Bronchial epithelial cell (primary cell): Measurements from ENCODE around the gene PRR7. TPM values are rescaled to one million over a fixed set of nuclear protein-coding genes. Genes with fewer than 3 reads are reported as not detected.

Source experiments
- DNase-seq: peaks from one replicate; pipeline ENCODE4 v3.0.0-alpha.2; 2010; ENCODE audit warnings: low read depth
- FAIRE-seq: peaks from 2 replicates; lab custom pipeline; 2011; peaks lifted over from hg19 to GRCh38; lab: Jason Lieb, UNC
- H3K27me3 ChIP-seq: 2 replicates; pipeline ENCODE4 v1.5.1; 2011; ENCODE audit warnings: low read length; ENCODE audit not compliant: control insufficient read depth, insufficient read depth
- H3K36me3 ChIP-seq: 2 replicates; pipeline ENCODE4 v1.5.1; 2011; ENCODE audit warnings: low read length; ENCODE audit not compliant: control insufficient read depth, insufficient read depth
- H3K4me3 ChIP-seq: 2 replicates; pipeline ENCODE4 v1.5.1; 2011; ENCODE audit warnings: mild to moderate bottlenecking, low read depth, low read length, control low read depth
- CTCF ChIP-seq: IDR thresholded peaks from 2 replicates; pipeline ENCODE4 v1.5.1; 2011; ENCODE audit warnings: mild to moderate bottlenecking, moderate library complexity, low read length, control low read depth, inconsistent platforms; ENCODE audit not compliant: insufficient read depth, severe bottlenecking
- total RNA-seq: library from RNA; depleted of rRNA; stranded (reverse); fragments of >200 nt; gene quantifications from 2 replicates; pipeline ENCODE4 v1.2.1, GENCODE V29; 2014

The PRR7 gene
- total RNA-seq, 1 donor from 2014 or later, result 5.0 TPM

GRCh38 chr5:177430972-177431316 lies 15.7 kb upstream of the PRR7 start:
- no peak overlapping the region for H3K4me3 ChIP-seq
- DNase-seq, result no peak
- H3K27me3 ChIP-seq, result no peaks in the 10 kb centered on the region
- FAIRE-seq, result no peak
- no peak for TF ChIP-seq CTCF
- peaks cover 26% of the 10 kb centered on the region for H3K36me3 ChIP-seq

- FAIRE-seq (no peak), DNase-seq (no peak)
- peaks cover 26% of the 10 kb centered on the region for H3K36me3 ChIP-seq
- H3K27me3 ChIP-seq, result no peaks in the 10 kb centered on the region
- TF ChIP-seq CTCF, result no peak
- no peak overlapping the region for H3K4me3 ChIP-seq
Observed at GRCh38 chr5:177431317-177432142, 15.1 kb upstream of the PRR7 start.

- Histone ChIP-seq H3K4me3 (no peak overlapping the region), H3K27me3 (no peaks in the 10 kb centered on the region), H3K36me3 (peaks cover 27% of the 10 kb centered on the region)
- no peak for TF ChIP-seq CTCF
- no peak for DNase-seq
- no peak for FAIRE-seq
Observed at GRCh38 chr5:177432143-177432838, 14.3 kb upstream of the PRR7 start.

- H3K27me3 ChIP-seq, result no peaks in the 10 kb centered on the region
- peaks cover 28% of the 10 kb centered on the region for H3K36me3 ChIP-seq
- no peak for TF ChIP-seq CTCF
- FAIRE-seq, result no peak
- H3K4me3 ChIP-seq, result no peak overlapping the region
- DNase-seq, result no peak
Observed at GRCh38 chr5:177432839-177433657, 13.6 kb upstream of the PRR7 start.

- FAIRE-seq (no peak), DNase-seq (no peak)
- peaks cover 28% of the 10 kb centered on the region for H3K36me3 ChIP-seq
- no peak overlapping the region for H3K4me3 ChIP-seq
- H3K27me3 ChIP-seq, result no peaks in the 10 kb centered on the region
- no peak for TF ChIP-seq CTCF
Observed at GRCh38 chr5:177433658-177434217, 12.9 kb upstream of the PRR7 start.
